Neural cell (in vitro differentiated cells): ENCODE results near the gene B4GALT5.

Experiments used
- EZH2 ChIP-seq: fragments of 200-600, 300-800 bp; shearing (Covaris generic), sonication (generic); IDR thresholded peaks from 2 replicates; pipeline ENCODE4 v1.6.1; 2014; ENCODE audit warnings: antibody characterized with exemption, low read length, borderline replicate concordance, mild to moderate bottlenecking; ENCODE audit not compliant: insufficient read depth, poor library complexity, severe bottlenecking
- MXI1 ChIP-seq: fragments of 450-650 bp; conservative IDR thresholded peaks from 2 replicates; pipeline ENCODE4 v1.6.1; 2014; ENCODE audit warnings: antibody characterized with exemption, mild to moderate bottlenecking; ENCODE audit not compliant: poor library complexity, severe bottlenecking
- TF ChIP-seq, protein P1 (sequence below): fragments of 450-650 bp; IDR thresholded peaks from 2 replicates; pipeline ENCODE4 v1.5.1; 2014; ENCODE audit warnings: antibody characterized with exemption, mild to moderate bottlenecking, moderate library complexity; ENCODE audit not compliant: poor library complexity, severe bottlenecking

DNA sequence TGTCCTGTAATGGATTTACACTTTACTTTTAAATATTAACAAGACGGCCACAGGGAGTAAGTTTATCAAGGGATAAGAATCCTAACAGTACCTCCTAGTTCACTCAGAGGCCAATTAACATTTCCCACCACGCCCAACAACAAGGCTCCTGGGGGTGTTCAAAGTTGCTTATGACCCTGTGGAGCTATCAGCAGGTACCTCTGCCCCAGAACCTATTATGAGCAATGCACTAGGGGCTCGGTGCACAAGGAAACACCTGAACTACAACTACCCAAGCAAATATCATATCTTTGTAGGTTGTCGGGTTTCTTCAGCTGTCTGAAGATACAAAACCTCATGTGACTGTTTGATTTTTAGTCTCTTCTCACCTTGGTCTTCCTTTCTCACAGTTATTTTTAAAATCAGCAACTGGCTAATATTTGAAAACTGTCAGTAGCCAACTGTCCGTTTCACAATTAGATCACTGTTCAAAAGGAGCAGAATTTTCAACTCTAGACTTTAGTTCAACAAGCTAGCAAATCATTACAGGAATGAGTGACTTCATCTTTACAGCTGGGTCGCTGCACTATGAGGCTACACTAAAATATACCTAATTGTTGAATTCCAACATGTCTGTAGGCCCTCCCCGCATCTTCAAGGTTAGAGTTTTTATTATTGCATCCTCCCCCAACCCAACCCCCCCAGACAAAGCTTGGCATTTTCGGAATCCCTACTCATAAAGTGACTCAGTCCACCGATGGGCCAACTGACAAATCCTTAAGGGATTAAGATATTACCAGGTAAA lies 38.1 kb downstream of the B4GALT5 start:
- TF ChIP-seq, protein P1, sequence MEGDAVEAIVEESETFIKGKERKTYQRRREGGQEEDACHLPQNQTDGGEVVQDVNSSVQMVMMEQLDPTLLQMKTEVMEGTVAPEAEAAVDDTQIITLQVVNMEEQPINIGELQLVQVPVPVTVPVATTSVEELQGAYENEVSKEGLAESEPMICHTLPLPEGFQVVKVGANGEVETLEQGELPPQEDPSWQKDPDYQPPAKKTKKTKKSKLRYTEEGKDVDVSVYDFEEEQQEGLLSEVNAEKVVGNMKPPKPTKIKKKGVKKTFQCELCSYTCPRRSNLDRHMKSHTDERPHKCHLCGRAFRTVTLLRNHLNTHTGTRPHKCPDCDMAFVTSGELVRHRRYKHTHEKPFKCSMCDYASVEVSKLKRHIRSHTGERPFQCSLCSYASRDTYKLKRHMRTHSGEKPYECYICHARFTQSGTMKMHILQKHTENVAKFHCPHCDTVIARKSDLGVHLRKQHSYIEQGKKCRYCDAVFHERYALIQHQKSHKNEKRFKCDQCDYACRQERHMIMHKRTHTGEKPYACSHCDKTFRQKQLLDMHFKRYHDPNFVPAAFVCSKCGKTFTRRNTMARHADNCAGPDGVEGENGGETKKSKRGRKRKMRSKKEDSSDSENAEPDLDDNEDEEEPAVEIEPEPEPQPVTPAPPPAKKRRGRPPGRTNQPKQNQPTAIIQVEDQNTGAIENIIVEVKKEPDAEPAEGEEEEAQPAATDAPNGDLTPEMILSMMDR = no peak
- no peak for TF ChIP-seq EZH2
- no peak for TF ChIP-seq MXI1
